ENCODE data around the gene HSPA9. TPM values are rescaled to one million over a fixed set of nuclear protein-coding genes. Genes with fewer than 3 reads are reported as not detected.

Gene HSPA9
- total RNA-seq, 1 donor, result 394 TPM

DNA sequence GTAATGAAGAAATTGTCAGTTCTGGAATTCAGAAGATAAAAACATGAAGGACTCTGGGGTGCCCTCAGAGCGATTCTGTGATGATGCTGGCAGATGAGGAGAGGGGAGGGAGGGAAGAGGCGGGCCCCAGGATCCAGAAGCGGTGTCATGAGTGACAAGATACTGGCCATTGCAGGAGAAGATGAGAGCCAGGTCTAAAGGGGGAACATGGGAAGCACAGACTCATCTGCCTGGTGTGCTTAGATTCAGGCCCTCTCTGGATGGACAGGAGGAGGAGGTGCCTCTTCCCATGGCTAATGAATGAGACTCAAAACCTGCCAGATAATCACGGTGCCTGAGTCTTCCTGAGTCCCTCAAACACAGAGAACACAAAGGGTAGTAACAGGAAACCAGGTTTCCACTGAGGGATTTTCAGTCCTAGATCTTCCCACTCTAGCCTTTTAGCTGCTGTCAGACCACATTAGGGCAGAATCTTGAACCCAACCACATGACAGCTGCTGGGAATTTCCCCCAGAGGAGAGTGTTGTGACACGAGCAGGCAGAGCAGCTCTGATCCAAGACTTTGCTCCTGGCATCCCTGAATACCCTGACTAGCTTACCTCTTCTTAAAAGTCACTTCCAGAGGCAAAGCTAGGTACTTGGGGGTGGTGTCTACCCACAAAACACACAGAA, 28.2 kb upstream of the HSPA9 start:
- no peak overlapping the region for H3K4me3 ChIP-seq (ENCODE audit: low read depth, low read length)
- TF ChIP-seq, protein P1, sequence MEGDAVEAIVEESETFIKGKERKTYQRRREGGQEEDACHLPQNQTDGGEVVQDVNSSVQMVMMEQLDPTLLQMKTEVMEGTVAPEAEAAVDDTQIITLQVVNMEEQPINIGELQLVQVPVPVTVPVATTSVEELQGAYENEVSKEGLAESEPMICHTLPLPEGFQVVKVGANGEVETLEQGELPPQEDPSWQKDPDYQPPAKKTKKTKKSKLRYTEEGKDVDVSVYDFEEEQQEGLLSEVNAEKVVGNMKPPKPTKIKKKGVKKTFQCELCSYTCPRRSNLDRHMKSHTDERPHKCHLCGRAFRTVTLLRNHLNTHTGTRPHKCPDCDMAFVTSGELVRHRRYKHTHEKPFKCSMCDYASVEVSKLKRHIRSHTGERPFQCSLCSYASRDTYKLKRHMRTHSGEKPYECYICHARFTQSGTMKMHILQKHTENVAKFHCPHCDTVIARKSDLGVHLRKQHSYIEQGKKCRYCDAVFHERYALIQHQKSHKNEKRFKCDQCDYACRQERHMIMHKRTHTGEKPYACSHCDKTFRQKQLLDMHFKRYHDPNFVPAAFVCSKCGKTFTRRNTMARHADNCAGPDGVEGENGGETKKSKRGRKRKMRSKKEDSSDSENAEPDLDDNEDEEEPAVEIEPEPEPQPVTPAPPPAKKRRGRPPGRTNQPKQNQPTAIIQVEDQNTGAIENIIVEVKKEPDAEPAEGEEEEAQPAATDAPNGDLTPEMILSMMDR (IDR thresholded peaks at IDR 0.05; ENCODE audit: insufficient read depth, low read length), result no peak
- peak; percentile 25 for DNase-seq (ENCODE audit: low read depth)

DNA sequence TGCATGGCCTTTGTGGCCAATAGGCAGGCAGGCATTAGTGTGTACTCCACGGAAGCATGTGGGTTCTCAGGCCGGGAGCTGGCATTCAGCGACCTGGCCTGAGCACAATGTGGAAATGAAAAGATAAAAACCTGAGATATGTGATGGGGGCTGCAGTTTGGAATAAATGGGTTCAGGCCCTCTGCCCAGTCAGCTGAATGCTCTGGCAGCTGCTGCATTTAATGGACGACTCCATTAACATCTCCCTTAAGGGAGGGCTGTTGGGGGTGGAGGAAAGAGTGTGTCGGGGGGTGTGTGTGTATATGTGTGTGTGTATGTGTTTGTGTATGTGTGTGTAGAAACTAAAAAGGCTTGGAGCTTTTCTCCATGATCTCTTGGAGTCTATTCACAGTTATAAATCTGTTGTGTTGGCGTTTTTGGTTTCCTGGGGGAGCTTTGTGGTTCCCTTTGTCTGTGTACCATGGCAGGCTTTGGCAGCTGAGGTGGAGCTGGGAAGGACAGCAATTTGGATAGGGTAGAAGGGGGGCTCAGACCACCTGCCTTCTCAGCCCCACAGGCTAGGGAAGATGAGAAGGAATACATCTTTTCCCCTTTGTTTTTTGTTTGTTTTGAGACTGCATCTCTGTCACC, 27.3 kb upstream of the HSPA9 start:
- TF ChIP-seq, protein P1 (IDR thresholded peaks at IDR 0.05; ENCODE audit: insufficient read depth, low read length), result no peak
- no peak for DNase-seq (ENCODE audit: low read depth)
- H3K4me3 ChIP-seq (ENCODE audit: low read depth, low read length), result no peak overlapping the region

DNA sequence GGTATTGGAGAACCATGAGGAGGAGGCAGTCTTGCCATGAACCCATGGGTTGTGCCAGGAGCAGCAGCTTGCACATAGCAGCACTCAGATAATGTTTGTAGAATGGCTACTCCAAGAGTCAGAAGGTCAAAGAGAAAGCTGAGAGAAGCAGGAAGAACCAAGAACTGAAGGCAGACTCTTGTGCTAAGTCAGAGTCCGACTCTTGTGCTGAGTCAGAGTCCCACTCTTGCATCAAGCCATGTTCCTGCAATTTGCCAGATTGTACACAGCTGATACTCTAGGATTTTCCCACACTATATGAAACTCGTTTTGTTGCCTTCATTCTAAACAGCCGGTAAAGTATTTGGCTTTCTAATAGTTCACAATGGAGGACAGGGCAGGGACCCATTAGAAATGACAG, 26.2 kb upstream of the HSPA9 start:
- DNase-seq (ENCODE audit: low read depth), result peak; percentile 78
- TF ChIP-seq, protein P1 (IDR thresholded peaks at IDR 0.05; ENCODE audit: insufficient read depth, low read length), result no peak
- no peak overlapping the region for H3K4me3 ChIP-seq (ENCODE audit: low read depth, low read length)

DNA sequence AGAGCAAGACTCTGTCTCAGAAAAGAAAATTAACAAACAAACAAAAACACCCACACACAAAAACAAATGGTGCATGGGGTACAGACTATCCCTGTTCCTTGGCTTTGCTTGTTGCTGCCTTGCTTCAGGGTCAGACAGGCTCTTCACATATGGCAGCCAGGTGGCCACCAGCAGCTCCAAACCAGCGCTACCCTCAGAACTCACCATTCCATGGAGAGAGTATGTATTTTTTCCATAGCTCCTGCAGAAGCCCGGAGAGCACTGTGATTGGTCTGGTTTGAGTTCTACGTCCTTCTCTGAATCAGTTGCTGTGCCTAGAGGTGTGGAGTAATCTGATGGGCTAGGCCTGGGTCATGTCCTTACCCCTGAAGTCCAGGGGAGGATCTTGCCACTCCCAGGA, 25.2 kb upstream of the HSPA9 start:
- DNase-seq (ENCODE audit: low read depth), result no peak
- TF ChIP-seq, protein P1 (IDR thresholded peaks at IDR 0.05; ENCODE audit: insufficient read depth, low read length), result no peak
- no peak overlapping the region for H3K4me3 ChIP-seq (ENCODE audit: low read depth, low read length)

DNA sequence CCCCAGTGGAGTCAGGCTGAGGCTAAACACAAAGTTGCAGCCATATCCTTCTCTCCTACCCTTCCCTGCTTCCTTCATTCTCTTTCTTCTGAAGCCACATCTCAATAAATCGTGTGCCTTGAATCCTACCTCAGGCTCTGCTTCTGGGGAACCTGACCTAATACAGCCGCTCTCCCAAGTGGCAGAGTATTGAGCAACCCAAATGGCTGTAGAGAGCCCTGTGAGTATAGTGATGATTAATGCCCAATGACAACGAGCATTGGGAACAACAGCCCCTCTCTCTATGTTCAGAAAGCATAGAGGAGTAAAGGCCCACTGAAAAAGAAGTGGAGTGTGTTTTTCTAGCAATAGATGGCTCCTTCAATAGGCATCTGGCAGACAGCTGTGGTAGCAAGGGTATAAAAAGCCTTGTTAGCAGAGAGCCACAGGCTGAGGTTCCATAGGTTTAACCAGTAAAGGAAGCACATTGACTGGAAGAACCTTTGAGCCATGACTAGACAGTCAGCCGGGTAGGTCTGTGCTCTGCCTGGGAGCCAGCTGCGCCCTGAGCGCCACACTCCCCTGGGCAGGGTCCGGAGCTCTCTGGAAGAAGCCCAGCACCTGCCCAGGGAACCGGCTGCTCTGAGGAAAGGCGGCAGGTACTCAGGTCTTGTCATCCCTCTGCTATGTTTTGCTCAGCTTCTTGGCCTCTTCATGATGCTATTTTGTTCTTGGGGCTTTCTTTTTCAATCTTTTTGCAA, 22.6 kb upstream of the HSPA9 start:
- TF ChIP-seq, protein P1 (IDR thresholded peaks at IDR 0.05; ENCODE audit: insufficient read depth, low read length), result no peak
- no peak for DNase-seq (ENCODE audit: low read depth)
- no peak overlapping the region for H3K4me3 ChIP-seq (ENCODE audit: low read depth, low read length)

DNA sequence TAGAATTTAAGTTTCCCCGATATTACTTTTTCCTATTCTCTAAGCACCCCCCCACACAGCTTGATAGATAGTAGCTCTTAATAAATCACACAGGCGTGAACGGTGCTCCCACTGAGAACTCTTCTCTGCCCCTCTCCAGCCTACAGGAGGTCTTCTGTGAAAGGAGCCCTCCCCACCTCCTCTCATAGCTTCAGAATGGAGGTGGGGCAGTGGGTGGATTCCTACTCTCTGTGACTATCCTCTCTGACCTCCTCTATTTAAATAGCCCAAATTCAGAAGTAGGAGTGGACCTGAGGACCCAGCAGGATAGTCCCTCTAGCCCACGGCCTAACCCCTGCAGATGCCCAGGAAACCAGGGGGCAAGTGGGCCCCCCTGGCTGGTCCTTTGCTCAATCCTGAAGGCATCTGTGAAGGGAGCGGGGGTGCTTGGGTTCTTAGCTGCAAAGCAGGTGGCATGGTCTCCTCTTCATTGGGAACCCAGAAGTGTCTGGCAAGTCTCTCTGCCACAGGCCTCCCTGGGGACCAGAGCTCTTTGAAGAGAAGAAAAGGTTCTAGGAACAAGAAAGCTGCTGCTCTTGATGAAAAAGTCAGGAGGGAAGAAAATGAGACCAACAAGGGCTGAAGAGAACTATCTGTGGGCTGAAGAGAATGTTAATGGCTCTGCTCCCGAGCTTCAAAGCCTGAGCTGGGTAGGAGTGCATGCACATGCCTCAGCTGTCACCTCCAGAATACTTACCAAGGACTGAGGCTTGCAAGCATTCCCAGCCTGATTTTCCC, 21.1 kb upstream of the HSPA9 start:
- no peak for DNase-seq (ENCODE audit: low read depth)
- H3K4me3 ChIP-seq (ENCODE audit: low read depth, low read length), result no peak overlapping the region
- TF ChIP-seq, protein P1 (IDR thresholded peaks at IDR 0.05; ENCODE audit: insufficient read depth, low read length), result no peak
